Right lobe of liver (tissue), 4 donors: ENCODE results near the gene GSDME.

Source experiments
- POLR2A ChIP-seq: fragments of 450-650 bp; IDR thresholded peaks from one replicate; pipeline ENCODE4 v1.6.1; 2017; ENCODE audit warnings: antibody characterized with exemption, mild to moderate bottlenecking
- TF ChIP-seq, protein P1 (sequence below), 4 donors: fragments of 200-600 bp in 3 of 4; fragments of 450-650 bp in 1 of 4; IDR thresholded peaks; one replicate each; pipeline versions ENCODE4 v1.5.1 to v1.8.0; 2016 to 2022; ENCODE audit warnings: antibody characterized with exemption in 4 of 4, mild to moderate bottlenecking in 2 of 4
- donor health status: DM: no; HTN: no; CAD: no.
- donor health status: DM: no; HTN: no; CAD: no.
- donor health status: DM: no; HTN: yes; CAD: no.

DNA sequence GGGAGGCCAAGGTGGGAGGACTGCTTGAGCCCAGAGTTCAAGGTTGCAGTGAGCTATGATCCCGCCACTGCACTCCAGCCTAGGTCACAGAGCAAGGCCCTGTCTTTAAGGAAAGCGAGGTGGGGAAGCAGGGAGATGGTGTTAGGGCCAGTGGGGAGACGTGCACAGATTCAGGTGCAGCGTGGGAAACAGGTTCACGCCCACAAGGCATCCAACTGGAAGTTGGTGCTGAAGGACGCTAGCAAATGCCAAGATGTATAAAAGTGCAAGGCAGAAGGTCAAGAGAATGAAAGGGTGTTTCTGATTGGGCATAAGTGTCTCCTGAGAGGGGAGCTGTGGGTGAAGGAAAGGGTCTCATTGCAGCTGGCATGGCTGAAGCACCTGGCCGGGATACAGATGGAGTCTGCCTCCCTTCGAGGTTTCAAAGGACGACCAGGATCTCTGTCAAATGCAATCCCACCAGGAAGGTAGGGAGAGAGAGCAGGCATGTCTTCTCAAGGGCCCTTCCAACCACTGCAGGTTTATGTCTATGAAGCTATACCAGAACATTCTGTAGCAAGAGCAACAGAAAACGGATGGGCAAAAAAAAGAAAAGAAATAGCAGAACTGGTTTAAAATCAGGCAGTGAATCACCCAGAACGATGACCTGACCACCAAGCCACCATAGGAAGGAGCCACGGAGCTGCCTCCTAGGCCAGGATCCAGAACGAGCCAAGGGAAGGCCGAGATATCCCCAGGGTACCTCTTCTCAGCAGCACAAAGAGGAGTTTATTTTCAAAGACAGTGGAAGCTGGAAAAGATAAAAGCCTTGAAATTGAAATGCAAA, 43.2 kb downstream of the GSDME start:
- TF ChIP-seq, protein P1, sequence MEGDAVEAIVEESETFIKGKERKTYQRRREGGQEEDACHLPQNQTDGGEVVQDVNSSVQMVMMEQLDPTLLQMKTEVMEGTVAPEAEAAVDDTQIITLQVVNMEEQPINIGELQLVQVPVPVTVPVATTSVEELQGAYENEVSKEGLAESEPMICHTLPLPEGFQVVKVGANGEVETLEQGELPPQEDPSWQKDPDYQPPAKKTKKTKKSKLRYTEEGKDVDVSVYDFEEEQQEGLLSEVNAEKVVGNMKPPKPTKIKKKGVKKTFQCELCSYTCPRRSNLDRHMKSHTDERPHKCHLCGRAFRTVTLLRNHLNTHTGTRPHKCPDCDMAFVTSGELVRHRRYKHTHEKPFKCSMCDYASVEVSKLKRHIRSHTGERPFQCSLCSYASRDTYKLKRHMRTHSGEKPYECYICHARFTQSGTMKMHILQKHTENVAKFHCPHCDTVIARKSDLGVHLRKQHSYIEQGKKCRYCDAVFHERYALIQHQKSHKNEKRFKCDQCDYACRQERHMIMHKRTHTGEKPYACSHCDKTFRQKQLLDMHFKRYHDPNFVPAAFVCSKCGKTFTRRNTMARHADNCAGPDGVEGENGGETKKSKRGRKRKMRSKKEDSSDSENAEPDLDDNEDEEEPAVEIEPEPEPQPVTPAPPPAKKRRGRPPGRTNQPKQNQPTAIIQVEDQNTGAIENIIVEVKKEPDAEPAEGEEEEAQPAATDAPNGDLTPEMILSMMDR (IDR thresholded peaks at IDR 0.05) = no peak
- no peak for TF ChIP-seq POLR2A
